Ovary (tissue), 9 donors: ENCODE data around the gene SDCCAG8. TPM values are rescaled to one million over a fixed set of nuclear protein-coding genes. Genes with fewer than 3 reads are reported as not detected.

ENCODE experiments used
- DNase-seq, 5 donors: peaks; one replicate each; pipeline ENCODE4 v3.0.0-alpha.2; 2019 to 2020
- H3K27ac ChIP-seq, 2 donors: fragments of 200-600 bp; one replicate each; pipeline versions ENCODE4 v1.5.1 to v1.8.0; 2019 to 2022
- H3K27me3 ChIP-seq: fragments of 200-600 bp; one replicate; pipeline ENCODE4 v1.8.0; 2022
- H3K36me3 ChIP-seq: fragments of 200-600 bp; sonication (generic); one replicate; pipeline ENCODE4 v1.5.1; 2019
- H3K4me1 ChIP-seq: one replicate; pipeline ENCODE4 v1.8.1; 2013; ENCODE audit warnings: mild to moderate bottlenecking, moderate library complexity; ENCODE audit not compliant: insufficient read depth
- H3K4me3 ChIP-seq: fragments of 200-600 bp; sonication (generic); one replicate; pipeline ENCODE4 v1.5.1; 2017
- H3K9me3 ChIP-seq, 2 donors: fragments of 200-600 bp in 1 of 2; sonication (generic) in 1 of 2; one replicate each; pipeline versions ENCODE4 v1.5.1 to v1.8.1; 2013 to 2019; ENCODE audit warnings: mild to moderate bottlenecking in 1 of 2, moderate library complexity in 1 of 2
- EP300 ChIP-seq: sonication (generic); formaldehyde crosslinking; IDR thresholded peaks from one replicate; pipeline ENCODE4 v1.6.1; 2017; ENCODE audit warnings: antibody characterized with exemption
- POLR2A ChIP-seq: fragments of 450-650 bp; IDR thresholded peaks from one replicate; pipeline ENCODE4 v1.6.1; 2017; ENCODE audit warnings: antibody characterized with exemption, mild to moderate bottlenecking, moderate library complexity
- WGBS, 3 donors: extraction: QIAGEN DNeasy Blood & Tissue Kit in 1 of 3; methylation state at CpG; one replicate each; pipeline versions ENCODE4 v1.1.5 to v1.1.7; 2013 to 2017; 5-methylcytosine and 5-hydroxymethylcytosine counted together
- intact Hi-C, 4 donors: fragments of 100-400 bp; cut with DNase I; formaldehyde crosslinking; loops; one replicate each; pipeline versions ENCODE4 v1.11.0 to v1.15.1; 2022 to 2023
- polyA plus RNA-seq, 2 donors: library from polyadenylated mRNA; stranded (reverse); fragments of 200-250 nt in 1 of 2; fragments of 350-450 nt in 1 of 2; fragmentation: Illumina TruSeq in 1 of 2; extraction: RNeasy Lipid Tissue Mini Kit (QIAGEN cat#74804) in 1 of 2; gene quantifications; one replicate each; pipeline ENCODE4 v1.2.3, GENCODE V29; 2013 to 2014
- total RNA-seq, 7 donors: library from RNA; depleted of rRNA in 2 of 7; stranded (reverse); fragments of >200 nt in 2 of 7; fragmentation: NEBNext Ultra II Directional in 3 of 7; extraction: Animal tissue kit (Norgen Biotek cat#: 25700) in 3 of 7; gene quantifications; one replicate each; pipeline versions ENCODE4 v1.1.0 to v1.2.4, GENCODE V29; 2016 to 2023
- TF ChIP-seq, protein P1 (sequence below), 3 donors: fragments of 450-650 bp in 2 of 3; fragments of 200-600 bp in 1 of 3; IDR thresholded peaks; one replicate each; pipeline versions ENCODE4 v1.5.1 to v1.8.0; 2016 to 2022; ENCODE audit warnings: antibody characterized with exemption in 3 of 3, mild to moderate bottlenecking in 1 of 3
- donor health status: DM: no; HTN: no; CAD: no; lungs with moderate emphysema.
- donor health status: DM: no; HTN: no; CAD: no.
- donor health status: Bipolar disorder and iron deficiency.
- donor health status: DM: yes; HTN: yes; CAD: no.
- donor health status: DM: no; HTN: no; CAD: no.
- donor health status: DM: yes; HTN: yes; CAD: no.

The SDCCAG8 gene
- total and polyA plus RNA-seq, 9 donors, result 19.8 to 45.9 (median 30.6) TPM

DNA sequence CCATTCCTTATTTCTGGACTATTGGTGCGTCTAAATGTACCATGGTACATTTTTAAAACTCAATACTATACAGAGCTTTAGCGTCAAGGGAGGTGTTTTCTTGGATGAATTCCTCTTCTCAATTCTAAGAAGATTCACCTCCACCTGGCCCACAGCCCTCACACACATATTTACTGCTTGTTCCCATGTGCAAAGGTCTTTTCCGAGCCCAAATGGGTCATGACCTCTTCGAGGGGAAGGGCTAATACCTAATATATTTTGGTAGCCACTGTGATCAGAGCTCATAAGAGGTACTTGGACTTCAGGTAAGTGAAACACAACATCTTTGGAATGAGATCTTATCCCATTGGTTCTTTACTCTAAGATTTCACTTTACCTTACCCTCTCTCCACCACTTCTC is 205.9 kb downstream of the SDCCAG8 start:
- DNase-seq, result no peak
- intact Hi-C loops, result no loop called here
- Histone ChIP-seq H3K4me3 (no peak overlapping the region), H3K27me3 (no peaks in the 10 kb centered on the region), H3K4me1 (peaks cover 1% of the 10 kb centered on the region), H3K36me3 (no peaks in the 10 kb centered on the region), H3K9me3 (no peaks in the 10 kb centered on the region), H3K27ac (no peak overlapping the region)
- 91 to 96% (median 95%) methylated on average over 4 of the region's 4 CpGs for WGBS, 3 donors
- no peak for TF ChIP-seq EP300

DNA sequence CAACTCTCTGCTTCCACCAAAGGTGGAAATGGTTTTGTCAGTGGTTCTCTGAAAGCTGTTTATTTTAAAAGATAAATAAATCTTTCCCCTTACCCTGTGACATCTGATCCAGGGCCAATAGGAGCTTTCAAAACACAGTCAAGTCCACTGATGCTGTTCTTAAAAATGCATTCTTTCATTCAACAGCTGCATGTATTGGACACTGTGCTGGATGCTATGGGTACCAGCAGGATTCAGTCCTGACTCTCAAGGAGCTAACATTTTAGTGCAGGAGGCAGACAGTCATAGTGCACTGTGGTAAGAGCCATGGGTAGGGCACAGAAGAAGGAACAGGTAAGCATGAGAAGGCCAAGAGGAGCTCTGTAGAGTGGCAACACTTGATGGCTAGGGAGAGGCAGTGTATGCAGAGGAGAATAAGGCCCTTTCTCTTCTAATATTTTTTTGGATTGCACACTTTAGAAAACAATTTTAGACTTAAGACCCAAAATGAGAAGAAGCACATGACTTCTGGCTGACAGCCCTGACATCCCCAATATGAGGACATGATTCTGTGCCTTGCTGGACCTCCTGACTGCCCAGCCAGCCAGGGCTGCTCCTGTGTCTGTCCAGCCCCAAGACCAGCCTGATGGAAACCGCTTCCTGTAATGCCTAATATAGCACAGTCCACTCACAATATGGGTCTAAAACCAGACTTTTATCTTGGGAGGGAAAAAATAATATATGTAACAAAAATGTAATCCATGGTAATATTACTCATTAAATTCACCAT is 207.3 kb downstream of the SDCCAG8 start:
- Histone ChIP-seq H3K9me3 (no peaks in the 10 kb centered on the region), H3K36me3 (no peaks in the 10 kb centered on the region), H3K4me3 (no peak overlapping the region), H3K4me1 (peaks cover 1% of the 10 kb centered on the region), H3K27me3 (no peaks in the 10 kb centered on the region), H3K27ac (no peak overlapping the region)
- no peak for DNase-seq
- no peak for TF ChIP-seq EP300
- no peak for TF ChIP-seq POLR2A
- TF ChIP-seq, protein P1, sequence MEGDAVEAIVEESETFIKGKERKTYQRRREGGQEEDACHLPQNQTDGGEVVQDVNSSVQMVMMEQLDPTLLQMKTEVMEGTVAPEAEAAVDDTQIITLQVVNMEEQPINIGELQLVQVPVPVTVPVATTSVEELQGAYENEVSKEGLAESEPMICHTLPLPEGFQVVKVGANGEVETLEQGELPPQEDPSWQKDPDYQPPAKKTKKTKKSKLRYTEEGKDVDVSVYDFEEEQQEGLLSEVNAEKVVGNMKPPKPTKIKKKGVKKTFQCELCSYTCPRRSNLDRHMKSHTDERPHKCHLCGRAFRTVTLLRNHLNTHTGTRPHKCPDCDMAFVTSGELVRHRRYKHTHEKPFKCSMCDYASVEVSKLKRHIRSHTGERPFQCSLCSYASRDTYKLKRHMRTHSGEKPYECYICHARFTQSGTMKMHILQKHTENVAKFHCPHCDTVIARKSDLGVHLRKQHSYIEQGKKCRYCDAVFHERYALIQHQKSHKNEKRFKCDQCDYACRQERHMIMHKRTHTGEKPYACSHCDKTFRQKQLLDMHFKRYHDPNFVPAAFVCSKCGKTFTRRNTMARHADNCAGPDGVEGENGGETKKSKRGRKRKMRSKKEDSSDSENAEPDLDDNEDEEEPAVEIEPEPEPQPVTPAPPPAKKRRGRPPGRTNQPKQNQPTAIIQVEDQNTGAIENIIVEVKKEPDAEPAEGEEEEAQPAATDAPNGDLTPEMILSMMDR (IDR thresholded peaks at IDR 0.05), result no peak
- WGBS, 3 donors, result 92 to 97% (median 96%) methylated on average over 1 of the region's 1 CpG
- intact Hi-C loops, result no loop called here

DNA sequence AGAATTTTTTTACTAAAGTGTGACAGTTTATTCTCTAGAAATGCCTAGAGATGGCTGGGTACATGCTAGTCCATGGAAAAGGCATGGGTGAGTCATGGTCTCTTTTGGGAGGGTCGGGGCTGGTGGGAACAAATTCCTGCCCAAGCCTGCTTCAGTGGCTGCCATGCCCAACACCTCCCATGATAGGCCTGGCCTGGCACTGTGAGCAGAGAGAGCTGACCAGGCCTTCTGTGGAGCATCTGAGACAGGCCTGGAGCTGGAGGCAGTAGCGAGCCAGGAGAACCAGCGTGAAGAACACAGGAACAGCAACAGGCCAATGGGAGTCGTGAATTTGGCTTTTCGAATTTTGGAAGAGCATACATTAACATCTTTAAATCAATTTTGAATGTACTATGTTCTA is 209.2 kb downstream of the SDCCAG8 start:
- no peak for DNase-seq
- Histone ChIP-seq H3K36me3 (no peaks in the 10 kb centered on the region), H3K27ac (no peak overlapping the region), H3K9me3 (no peaks in the 10 kb centered on the region), H3K27me3 (no peaks in the 10 kb centered on the region), H3K4me3 (no peak overlapping the region), H3K4me1 (peaks cover 1% of the 10 kb centered on the region)
- WGBS, 3 donors, result 95 to 99% (median 98%) methylated on average over 5 of the region's 5 CpGs
- TF ChIP-seq, protein P1 (IDR thresholded peaks at IDR 0.05), result no peak
- TF ChIP-seq EP300 (no peak), POLR2A (no peak)
- intact Hi-C loops, result no loop called here

DNA sequence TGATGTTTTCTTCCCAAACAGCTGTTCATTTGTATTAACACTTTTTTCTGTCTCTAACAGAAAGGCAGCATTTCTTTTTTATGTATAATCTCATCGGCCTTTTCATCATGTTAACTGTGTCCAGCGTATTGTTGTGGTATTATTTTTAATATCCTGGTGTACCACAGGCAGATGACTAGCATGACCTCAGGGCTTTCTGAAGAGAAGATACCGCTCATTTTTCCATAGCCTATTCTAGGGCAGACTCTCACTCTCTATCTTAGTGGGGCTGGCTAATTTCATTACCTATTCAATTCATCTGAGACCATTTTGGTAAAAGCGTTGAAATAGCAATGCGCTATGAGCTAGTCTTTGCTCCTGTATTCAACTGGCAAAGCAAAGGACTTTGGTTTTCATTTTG is 209.9 kb downstream of the SDCCAG8 start:
- WGBS, 3 donors, result 77 to 93% (median 78%) methylated on average over 5 of the region's 5 CpGs
- H3K27ac ChIP-seq, result no peak overlapping the region
- intact Hi-C loops, result no loop called here

DNA sequence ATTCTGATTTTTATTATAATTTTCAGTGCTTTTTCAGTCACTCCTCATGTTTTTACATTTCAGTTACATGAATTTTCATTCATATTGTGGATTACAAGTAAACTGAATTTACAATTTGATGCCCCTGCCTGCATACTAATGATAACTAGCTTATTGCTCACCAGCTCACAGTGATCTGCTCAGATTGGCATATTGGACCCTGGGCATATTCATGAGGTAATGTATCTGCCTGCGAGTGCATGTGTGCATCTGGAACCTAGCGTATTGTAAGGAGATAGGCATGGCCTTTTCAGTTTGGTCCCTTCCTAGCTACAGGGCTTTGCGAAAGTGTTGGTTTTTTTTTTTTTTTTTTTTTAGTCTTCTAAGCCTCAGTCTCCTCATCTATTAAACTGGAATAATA is 213.7 kb downstream of the SDCCAG8 start:
- no peak for DNase-seq
- Histone ChIP-seq H3K27me3 (no peaks in the 10 kb centered on the region), H3K4me3 (no peak overlapping the region), H3K27ac (no peak overlapping the region), H3K9me3 (no peaks in the 10 kb centered on the region), H3K4me1 (peaks cover 8% of the 10 kb centered on the region), H3K36me3 (no peaks in the 10 kb centered on the region)
- no peak for TF ChIP-seq POLR2A
- TF ChIP-seq, protein P1 (IDR thresholded peaks at IDR 0.05), result no peak
- TF ChIP-seq EP300, result no peak
- intact Hi-C loops, result no loop called here
- 94 to 98% (median 97%) methylated on average over 3 of the region's 3 CpGs for WGBS, 3 donors

More for the DNA sequence above, 209.9 kb downstream of the SDCCAG8 start:
- no peak for TF ChIP-seq EP300
- no peaks in the 10 kb centered on the region for H3K36me3 ChIP-seq
- peaks cover 1% of the 10 kb centered on the region for H3K4me1 ChIP-seq
- no peaks in the 10 kb centered on the region for H3K27me3 ChIP-seq
- DNase-seq, result no peak
- no peaks in the 10 kb centered on the region for H3K9me3 ChIP-seq
- H3K4me3 ChIP-seq, result no peak overlapping the region
